Astrocyte of the cerebellum (primary cell): Measurements from ENCODE around the gene DNM3.
A peak's percentile ranks its signal among the peaks of the same experiment; 100 is the strongest.

ENCODE experiments used
- DNase-seq: peaks from one replicate; pipeline ENCODE4 v3.0.0-alpha.2; 2011; ENCODE audit warnings: low read depth
- H3K4me3 ChIP-seq: 2 replicates; pipeline ENCODE4 v1.5.1; 2011; ENCODE audit warnings: mild to moderate bottlenecking, low read depth, low read length, moderate library complexity
- CTCF ChIP-seq: IDR thresholded peaks from 2 replicates; pipeline ENCODE4 v1.5.1; 2012; ENCODE audit warnings: low read length, low read depth, moderate library complexity, mild to moderate bottlenecking; ENCODE audit errors: missing control alignments
- in situ Hi-C: cut with HindIII; loops from 2 replicates; pipeline ENCODE4 v1.10.0; 2017; ENCODE audit warnings: low sequenced_read_pairs

Gene DNM3

DNA sequence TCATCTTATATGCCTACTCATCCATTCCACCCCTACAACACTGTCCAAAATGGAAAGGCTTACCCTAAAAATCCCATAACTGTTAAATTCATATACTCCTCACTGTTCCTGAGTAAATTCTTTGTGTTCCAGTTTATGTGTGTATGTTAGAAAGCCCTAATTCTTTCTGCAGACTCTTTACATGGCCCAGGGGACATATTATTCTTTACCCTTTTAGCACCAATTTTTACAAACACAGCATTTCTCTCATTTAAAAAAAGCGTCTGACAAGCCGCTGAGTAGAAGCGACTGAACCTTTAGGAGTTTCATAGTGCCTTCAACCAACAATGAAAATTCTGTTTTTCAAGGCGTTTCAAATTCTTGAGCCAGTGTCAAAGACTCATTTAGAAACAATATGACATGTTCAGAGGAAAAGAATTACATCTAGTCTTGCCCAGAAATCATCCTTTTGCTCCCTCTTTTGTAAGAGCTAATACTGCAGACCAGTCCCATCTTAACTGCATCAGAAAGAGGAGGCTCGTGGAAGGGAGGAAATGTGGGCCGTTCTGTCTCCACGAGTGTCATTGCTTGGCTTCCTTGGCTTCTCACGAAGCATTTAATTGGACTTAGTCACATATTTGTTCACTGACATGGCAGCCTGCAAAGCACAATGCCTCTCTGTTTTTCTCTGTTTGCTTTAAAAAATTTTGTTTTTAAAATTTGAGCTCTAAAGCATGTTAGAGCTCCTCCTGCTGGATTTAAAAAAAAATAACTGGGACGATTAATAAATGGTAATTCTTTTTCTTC lies 557.9 kb downstream of the DNM3 start:
- peak; percentile 31 for TF ChIP-seq CTCF
- H3K4me3 ChIP-seq = no peak overlapping the region
- peak; percentile 81 for DNase-seq
- in situ Hi-C loops = no loop called here

DNA sequence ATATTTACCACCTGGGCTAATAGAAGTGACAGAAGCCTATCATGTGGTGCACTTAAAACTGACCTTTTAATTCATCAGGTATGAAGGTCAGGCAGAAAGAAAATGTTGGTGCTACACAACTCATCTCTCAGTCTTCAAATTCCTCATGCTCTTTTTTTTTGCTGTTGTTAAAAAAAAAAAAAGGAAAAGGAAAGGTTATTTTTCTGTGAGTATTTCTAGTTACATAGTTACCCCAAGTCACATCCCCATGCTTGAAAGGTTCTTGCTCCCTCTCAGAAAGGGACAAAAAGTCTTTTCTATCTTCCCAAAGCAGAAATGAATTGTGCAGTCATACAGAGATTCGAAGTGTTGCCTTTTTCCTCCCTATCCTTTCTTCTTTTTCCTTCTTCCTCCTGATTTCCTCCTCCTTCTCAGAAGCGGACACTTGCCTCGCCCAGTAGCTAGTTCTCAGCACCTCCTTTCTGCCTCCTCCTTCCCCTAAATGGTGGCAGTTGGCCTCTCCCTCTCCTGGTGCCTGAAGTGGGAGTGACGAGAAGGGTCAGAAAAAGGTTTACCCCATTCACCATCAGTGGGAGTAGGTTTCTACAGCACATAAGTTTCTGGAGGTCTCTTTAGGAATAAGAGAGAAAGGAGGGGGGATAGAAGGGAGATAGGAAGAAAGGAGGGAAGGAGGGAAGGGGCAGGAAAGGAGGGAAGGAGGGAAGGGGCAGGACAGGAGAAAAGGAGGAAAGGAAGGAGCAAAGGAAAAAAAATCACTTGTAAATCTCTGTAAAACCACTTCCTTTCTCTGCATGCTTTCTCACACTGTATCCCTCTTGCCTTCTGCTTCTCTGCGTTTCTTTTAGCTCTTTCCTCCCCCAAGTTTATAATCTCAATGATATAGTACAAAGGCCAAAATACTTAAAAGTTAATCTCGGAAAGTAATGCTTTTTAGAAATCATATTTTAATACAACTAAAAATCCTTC lies 558.7 kb downstream of the DNM3 start:
- DNase-seq = no peak
- H3K4me3 ChIP-seq = no peak overlapping the region
- in situ Hi-C loops = loop anchor here (5.0 kb wide), 1 partner anchor 398 kb away; no protein-coding TSS in a partner anchor
- TF ChIP-seq CTCF = no peak

GRCh38 chr1:172400722-172401105 lies 559.4 kb downstream of the DNM3 start:
- in situ Hi-C loops = loop anchor here (5.0 kb wide), 1 partner anchor 398 kb away; no protein-coding TSS in a partner anchor
- no peak overlapping the region for H3K4me3 ChIP-seq
- no peak for DNase-seq
- TF ChIP-seq CTCF = no peak

DNA sequence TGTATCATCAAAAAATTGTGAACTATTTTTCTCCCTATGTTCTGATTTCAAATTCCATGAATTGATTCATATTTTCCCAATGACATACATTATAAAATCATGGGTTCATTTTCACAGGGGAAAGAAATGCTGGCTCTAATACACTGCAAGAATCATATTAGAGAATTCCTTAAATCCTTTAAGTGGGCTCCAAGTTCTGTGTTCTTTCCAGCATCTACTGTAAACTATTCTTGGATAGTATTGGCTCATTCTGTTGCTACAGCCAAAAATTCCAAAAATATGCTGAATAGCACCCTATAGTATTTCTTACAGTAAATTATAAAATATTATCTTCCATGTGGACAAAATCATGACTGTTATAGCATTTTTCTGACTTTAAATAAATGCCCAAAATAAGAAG lies 560.2 kb downstream of the DNM3 start:
- TF ChIP-seq CTCF = no peak
- no peak overlapping the region for H3K4me3 ChIP-seq
- DNase-seq = no peak
- in situ Hi-C loops = loop anchor here (5.0 kb wide), 1 partner anchor 399 kb away; no protein-coding TSS in a partner anchor

DNA sequence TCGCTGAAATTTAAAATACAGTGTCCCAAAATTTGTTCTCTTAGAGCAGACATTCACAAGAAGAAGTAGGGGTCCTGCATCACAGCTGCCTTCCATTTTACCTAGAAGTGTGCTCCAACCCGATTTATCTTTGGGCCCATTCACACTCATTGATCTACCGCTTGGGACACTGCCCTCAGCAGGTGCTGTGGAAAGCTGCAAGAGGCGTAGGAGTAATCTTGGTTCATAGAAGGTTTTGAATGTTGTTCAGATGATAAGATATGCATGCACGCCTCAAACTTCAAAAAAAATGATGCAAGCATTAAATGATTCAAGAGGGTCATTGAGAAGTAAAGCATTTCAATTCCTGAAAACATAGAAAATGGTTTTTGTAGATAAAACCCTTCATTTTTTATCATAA lies 560.6 kb downstream of the DNM3 start:
- H3K4me3 ChIP-seq = no peak overlapping the region
- in situ Hi-C loops = loop anchor here (5.0 kb wide), 1 partner anchor 400 kb away; no protein-coding TSS in a partner anchor
- no peak for TF ChIP-seq CTCF
- DNase-seq = no peak

- H3K4me3 ChIP-seq = no peak overlapping the region
- in situ Hi-C loops = loop anchor here (5.0 kb wide), 1 partner anchor 401 kb away; no protein-coding TSS in a partner anchor
- TF ChIP-seq CTCF = no peak
- no peak for DNase-seq
Observed at GRCh38 chr1:172402878-172403569, 561.7 kb downstream of the DNM3 start.
